H1 (cell line): Measurements from ENCODE around the gene TMTC2. TPM values are rescaled to one million over a fixed set of nuclear protein-coding genes. Genes with fewer than 3 reads are reported as not detected.

Experiments used
- CTCF ChIA-PET: fragments of 300-600 bp; sonication (Branson Sonifier 250); formaldehyde crosslinking; loops from one replicate; lab custom pipeline; 2021; ENCODE audit not compliant: partially characterized antibody; lab: Charles Lee
- POLR2A ChIA-PET: fragments of 300-600 bp; sonication (Branson Sonifier 250); formaldehyde crosslinking; loops from one replicate; lab custom pipeline; 2021; ENCODE audit warnings: inconsistent platforms; ENCODE audit not compliant: partially characterized antibody; lab: Charles Lee
- DNase-seq, 2 experiments: peaks; one replicate each; pipeline versions ENCODE4 v3.0.0 to v3.0.0-alpha.2; 2010 to 2022; ENCODE audit warnings: low spot score in 2 of 2, low read depth in 1 of 2, mixed read lengths in 1 of 2
- FAIRE-seq: peaks from 2 replicates; lab custom pipeline; 2011; peaks lifted over from hg19 to GRCh38; lab: Jason Lieb, UNC
- H2AFZ ChIP-seq: 2 replicates; pipeline ENCODE4 v1.8.1; 2012; ENCODE audit warnings: low read length, inconsistent platforms
- H2AK5ac ChIP-seq: 2 replicates; pipeline ENCODE4 v1.6.1; 2013; ENCODE audit warnings: low read depth, low read length
- H2BK120ac ChIP-seq: replicated peaks from 2 replicates; pipeline ENCODE3; 2013; ENCODE audit warnings: low read depth, low read length, inconsistent platforms
- H2BK12ac ChIP-seq: 2 replicates; pipeline ENCODE4 v1.6.1; 2013; ENCODE audit warnings: low read depth, low read length
- H2BK15ac ChIP-seq: 2 replicates; pipeline ENCODE4 v1.6.1; 2013; ENCODE audit warnings: low read length
- H2BK20ac ChIP-seq: 2 replicates; pipeline ENCODE4 v1.6.1; 2013; ENCODE audit warnings: low read length
- H2BK5ac ChIP-seq: 2 replicates; pipeline ENCODE4 v1.6.1; 2013; ENCODE audit warnings: low read depth, low read length
- H3K14ac ChIP-seq: 2 replicates; pipeline ENCODE4 v1.6.1; 2013; ENCODE audit warnings: inconsistent platforms; ENCODE audit not compliant: insufficient read length
- H3K18ac ChIP-seq: 2 replicates; pipeline ENCODE4 v1.6.1; 2013; ENCODE audit warnings: low read length; ENCODE audit errors: extremely low read depth
- H3K23ac ChIP-seq: 2 replicates; pipeline ENCODE4 v1.6.1; 2013; ENCODE audit warnings: inconsistent platforms; ENCODE audit not compliant: insufficient read length
- H3K23me2 ChIP-seq: 2 replicates; pipeline ENCODE4 v1.6.1; 2013; ENCODE audit warnings: low read depth, low read length
- H3K27ac ChIP-seq: 2 replicates; pipeline ENCODE4 v1.6.1; 2011; ENCODE audit warnings: low read depth, low read length, inconsistent platforms
- H3K27me3 ChIP-seq, 4 experiments: replicated peaks in 1 of 4; 1 replicate in 1 of 4; 2 replicates in 3 of 4; pipeline versions ENCODE4 v1.6.1 to v1.8.1; 2011 to 2013; ENCODE audit warnings: low read length in 3 of 4, mild to moderate bottlenecking in 3 of 4, inconsistent platforms in 2 of 4, mixed read lengths in 2 of 4, moderate library complexity in 1 of 4; ENCODE audit not compliant: control insufficient read depth in 3 of 4, insufficient read depth in 3 of 4; ENCODE audit errors: extremely low read depth in 1 of 4
- H3K36me3 ChIP-seq, 4 experiments: 2 replicates each; pipeline versions ENCODE4 v1.6.1 to v1.8.1; 2011 to 2013; ENCODE audit warnings: mild to moderate bottlenecking in 4 of 4, low read length in 3 of 4, moderate library complexity in 2 of 4, control low read depth in 1 of 4, inconsistent platforms in 1 of 4; ENCODE audit not compliant: insufficient read depth in 4 of 4, control insufficient read depth in 2 of 4
- H3K4ac ChIP-seq: replicated peaks from 2 replicates; pipeline ENCODE3; 2013; ENCODE audit warnings: low read length, low read depth, mixed read lengths, inconsistent platforms; ENCODE audit not compliant: insufficient read length
- H3K4me1 ChIP-seq, 4 experiments: replicated peaks in 1 of 4; 1 replicate in 1 of 4; 2 replicates in 3 of 4; pipeline versions ENCODE4 v1.6.1 to v1.8.1; 2011 to 2013; ENCODE audit warnings: low read length in 3 of 4, inconsistent platforms in 2 of 4, mixed read lengths in 1 of 4; ENCODE audit not compliant: insufficient read depth in 4 of 4, control insufficient read depth in 3 of 4
- H3K4me2 ChIP-seq, 2 experiments: 2 replicates each; pipeline versions ENCODE4 v1.6.1 to v1.8.1; 2011 to 2013; ENCODE audit warnings: low read depth in 2 of 2, low read length in 2 of 2, control low read depth in 1 of 2, inconsistent platforms in 1 of 2, mild to moderate bottlenecking in 1 of 2; ENCODE audit not compliant: insufficient read depth in 1 of 2
- H3K4me3 ChIP-seq, 4 experiments: fragments of 200-600, 300-600 bp in 1 of 4; sonication (generic), shearing (Covaris generic), sonication (Bioruptor Twin) in 1 of 4; 2 replicates each; pipeline versions ENCODE4 v1.5.1 to v1.8.1; 2011 to 2016; ENCODE audit warnings: low read length in 4 of 4, low read depth in 3 of 4, control low read depth in 2 of 4, inconsistent platforms in 2 of 4, mild to moderate bottlenecking in 2 of 4, mixed read lengths in 1 of 4, moderate library complexity in 1 of 4; ENCODE audit not compliant: insufficient read depth in 2 of 4; ENCODE audit errors: extremely low read depth in 1 of 4
- H3K56ac ChIP-seq: replicated peaks from 2 replicates; pipeline ENCODE3; 2013; ENCODE audit warnings: low read depth, mild to moderate bottlenecking, mixed read lengths, low read length, inconsistent platforms; ENCODE audit not compliant: insufficient read length
- H3K79me1 ChIP-seq: 2 replicates; pipeline ENCODE4 v1.6.1; 2013; ENCODE audit warnings: low read depth, low read length, control low read depth
- H3K79me2 ChIP-seq, 2 experiments: 2 replicates each; pipeline versions ENCODE4 v1.6.1 to v1.8.1; 2012 to 2013; ENCODE audit warnings: low read length in 2 of 2, mild to moderate bottlenecking in 2 of 2, inconsistent platforms in 1 of 2; ENCODE audit not compliant: insufficient read depth in 2 of 2, control insufficient read depth in 1 of 2
- H3K9ac ChIP-seq, 4 experiments: replicated peaks in 1 of 4; 1 replicate in 1 of 4; 2 replicates in 3 of 4; pipeline versions ENCODE4 v1.6.1 to v1.8.1; 2011 to 2013; ENCODE audit warnings: low read depth in 3 of 4, low read length in 3 of 4, control low read depth in 2 of 4, mild to moderate bottlenecking in 2 of 4, moderate library complexity in 2 of 4, inconsistent platforms in 1 of 4; ENCODE audit errors: extremely low read depth in 1 of 4
- H3K9me3 ChIP-seq, 2 experiments: 2 replicates each; pipeline versions ENCODE4 v1.6.1 to v1.8.1; 2012 to 2013; ENCODE audit warnings: mild to moderate bottlenecking in 2 of 2, moderate library complexity in 2 of 2, control low read depth in 1 of 2, inconsistent platforms in 1 of 2, low read depth in 1 of 2, low read length in 1 of 2, mixed read lengths in 1 of 2; ENCODE audit not compliant: insufficient read depth in 2 of 2
- H4K20me1 ChIP-seq, 2 experiments: replicated peaks in 1 of 2; 2 replicates each; pipeline versions ENCODE3 to v1.8.1; 2011 to 2013; ENCODE audit warnings: inconsistent platforms in 2 of 2, low read length in 2 of 2, mild to moderate bottlenecking in 1 of 2; ENCODE audit not compliant: insufficient read depth in 2 of 2, control insufficient read depth in 1 of 2
- H4K5ac ChIP-seq: 2 replicates; pipeline ENCODE4 v1.6.1; 2013; ENCODE audit warnings: low read length, low read depth, mixed read lengths, inconsistent platforms; ENCODE audit not compliant: insufficient read length
- H4K8ac ChIP-seq: 2 replicates; pipeline ENCODE4 v1.8.0; 2013; ENCODE audit warnings: mild to moderate bottlenecking, moderate library complexity, low read length, inconsistent platforms; ENCODE audit not compliant: insufficient read depth; ENCODE audit errors: extremely low read depth
- H4K91ac ChIP-seq: replicated peaks from 2 replicates; pipeline ENCODE3; 2013; ENCODE audit warnings: low read length, mixed read lengths, inconsistent platforms; ENCODE audit not compliant: insufficient read length
- ASH2L ChIP-seq: fragments of 200-600, 300-600 bp; sonication (generic); IDR thresholded peaks from one replicate; pipeline ENCODE4 v1.7.1; 2017; ENCODE audit warnings: low read length
- ATF3 ChIP-seq: IDR thresholded peaks from 2 replicates; pipeline ENCODE4 v1.6.1; 2011; ENCODE audit warnings: low read depth, mild to moderate bottlenecking, low read length; ENCODE audit not compliant: insufficient read depth
- CBX8 ChIP-seq: fragments of 300-800, 300-1000 bp; sonication (generic); IDR thresholded peaks from 2 replicates; pipeline ENCODE4 v1.7.1; 2016; ENCODE audit warnings: low read depth, low read length, borderline replicate concordance
- CTCF ChIP-seq, 3 experiments: IDR thresholded peaks; 1 replicate in 2 of 3; 2 replicates in 1 of 3; pipeline versions ENCODE4 v1.5.1 to v1.6.1; 2011; ENCODE audit warnings: low read length in 3 of 3, mild to moderate bottlenecking in 3 of 3, inconsistent platforms in 2 of 3, low read depth in 1 of 3, moderate library complexity in 1 of 3; ENCODE audit not compliant: insufficient read depth in 1 of 3; ENCODE audit errors: control extremely low read depth in 1 of 3
- E2F6 ChIP-seq: IDR thresholded peaks from 2 replicates; pipeline ENCODE4 v1.6.1; 2012; ENCODE audit warnings: inconsistent platforms
- JUN ChIP-seq: IDR thresholded peaks from 2 replicates; pipeline ENCODE4 v1.6.1; 2011; ENCODE audit warnings: low read depth, mild to moderate bottlenecking, improper control_type of control experiment, low read length
- RAD21 ChIP-seq, 2 experiments: IDR thresholded peaks in 1 of 2; conservative IDR thresholded peaks in 1 of 2; 2 replicates each; pipeline ENCODE4 v1.6.1; 2011; ENCODE audit warnings: low read depth in 2 of 2, low read length in 2 of 2, improper control_type of control experiment in 1 of 2, inconsistent platforms in 1 of 2, mild to moderate bottlenecking in 1 of 2, moderate library complexity in 1 of 2
- SP1 ChIP-seq: IDR thresholded peaks from 2 replicates; pipeline ENCODE4 v1.6.1; 2011; ENCODE audit warnings: low read depth, low read length
- TAF1 ChIP-seq: IDR thresholded peaks from 2 replicates; pipeline ENCODE4 v1.6.1; 2011; ENCODE audit warnings: mild to moderate bottlenecking, low read depth, low read length
- TAF7 ChIP-seq: optimal IDR thresholded peaks from 2 replicates; pipeline ENCODE3; 2011; ENCODE audit warnings: low read depth, mild to moderate bottlenecking, inconsistent platforms, low read length, moderate library complexity, borderline replicate concordance
- WGBS, 2 experiments: shearing (Covaris generic) in 1 of 2; methylation state at CpG; one replicate each; pipeline versions ENCODE4 v1.1.6 to v1.1.7; 2013 to 2015; ENCODE audit warnings: low lambda C conversion rate in 2 of 2, mixed read lengths in 2 of 2, inconsistent platforms in 1 of 2, low coverage in 1 of 2, missing lambda C conversion rate in 1 of 2; ENCODE audit not compliant: insufficient replicate concordance in 2 of 2, insufficient coverage in 1 of 2, insufficient read length in 1 of 2; ENCODE audit errors: extremely low coverage in 1 of 2, missing lambda C conversion rate in 1 of 2; 5-methylcytosine and 5-hydroxymethylcytosine counted together
- polyA plus RNA-seq, 7 experiments: library from polyadenylated mRNA; depleted of rRNA in 3 of 7; stranded (reverse) in 5 of 7; unstranded in 2 of 7; fragments of >200 nt in 5 of 7; fragments of 200-250 nt in 2 of 7; gene quantifications; 1 replicate in 5 of 7; 2 replicates in 1 of 7; 4 replicates in 1 of 7; pipeline versions ENCODE4 v1.2.1 to v1.2.3, GENCODE V29; 2011 to 2013; ENCODE audit warnings: missing spikeins in 2 of 7, mixed read lengths in 2 of 7
- total RNA-seq: library from RNA; stranded (reverse); fragmentation: NEBNext Ultra II Directional; extraction: Animal tissue kit (Norgen Biotek cat#: 25700); gene quantifications from 2 replicates; pipeline ENCODE4 v1.2.1, GENCODE V29; 2021

TMTC2 gene
- total and polyA plus RNA-seq, 2 of the 8 experiments (the other 6 are each of a cell fraction or from before 2014, with no cell fraction given): 2.3 to 3.9 TPM

- Histone ChIP-seq H3K18ac (no peak overlapping the region), H3K4ac (no peak overlapping the region), H3K79me2 (no peaks in the 10 kb centered on the region), H3K4me2 (no peak overlapping the region), H2BK12ac (no peak overlapping the region), H3K27ac (no peak overlapping the region), H4K20me1 (no peaks in the 10 kb centered on the region), H4K8ac (no peak overlapping the region), H3K9ac (no peak overlapping the region), H2BK120ac (no peak overlapping the region), H3K23ac (no peak overlapping the region), H3K14ac (no peak overlapping the region), H3K23me2 (peaks cover 8% of the 10 kb centered on the region), H2AK5ac (no peak overlapping the region), H2BK5ac (no peak overlapping the region), H3K79me1 (no peaks in the 10 kb centered on the region), H2AFZ (no peak overlapping the region), H4K91ac (no peak overlapping the region), H4K5ac (no peak overlapping the region), H3K56ac (no peak overlapping the region), H3K4me3 (no peak overlapping the region), H3K4me1 (0 out of 7 replicates have a peak, but pooled peaks cover 0 to 5% (median 0%) of the 10 kb centered on the region in 4 experiments), H2BK15ac (no peak overlapping the region), H3K27me3 (no peaks in the 10 kb centered on the region), H3K36me3 (no peaks in the 10 kb centered on the region), H3K9me3 (no peaks in the 10 kb centered on the region), H2BK20ac (no peak overlapping the region)
- ChIA-PET POLR2A (no interaction called here), CTCF (interaction anchor here (1.7 to 1.8 kb wide), 3 partner anchors 74 to 707 kb away, joined by 3 to 5 read pairs (median 5); no protein-coding TSS in a partner anchor)
- 64% methylated on average over 1 of the region's 1 CpG; no CpG with 5 or more reads in 1 of the 2 experiments for WGBS, 2 experiments
- DNase-seq: no peak
- no peak for FAIRE-seq
- TF ChIP-seq RAD21 (IDR thresholded peaks at IDR 0.05 in 1 of 2, conservative IDR thresholded peaks at IDR 0.05 in 1 of 2; ENCODE audit: low read depth in 2 of 2, low read length in 2 of 2) (no peak), JUN (no peak), CBX8 (no peak), ASH2L (no peak), CTCF (IDR thresholded peaks at IDR 0.05; ENCODE audit: control extremely low read depth in 1 of 3, insufficient read depth in 1 of 3, low read depth in 1 of 3, low read length in 3 of 3) (no peak), ATF3 (no peak), TAF7 (no peak), E2F6 (no peak), SP1 (no peak), TAF1 (no peak)
These were observed 4.4 kb upstream of the TMTC2 start for GRCh38 chr12:82682326-82682725.
